Esophagus squamous epithelium (tissue), 5 donors: ENCODE data around the gene RNF111. TPM values are rescaled to one million over a fixed set of nuclear protein-coding genes. Genes with fewer than 3 reads are reported as not detected.
A peak's percentile ranks its signal among the peaks of the same experiment; 100 is the strongest.

ENCODE experiments used
- DNase-seq: peaks from one replicate; lab custom pipeline; 2025; lab: John Stamatoyannopoulos, UW
- H3K27ac ChIP-seq, 4 donors: fragments of 200-600 bp; sonication (generic); one replicate each; pipeline ENCODE4 v1.5.1; 2016 to 2019; ENCODE audit warnings: mild to moderate bottlenecking in 1 of 4
- H3K27me3 ChIP-seq, 4 donors: fragments of 200-600 bp; sonication (generic); 1 replicate in 3 of 4; 2 replicates in 1 of 4; pipeline versions ENCODE4 v1.5.1 to v1.6.0; 2017 to 2021; ENCODE audit warnings: antibody characterized with exemption in 1 of 4
- H3K36me3 ChIP-seq, 3 donors: fragments of 200-600 bp; sonication (generic); one replicate each; pipeline ENCODE4 v1.5.1; 2016 to 2019
- H3K4me1 ChIP-seq, 3 donors: fragments of 200-600 bp; sonication (generic); one replicate each; pipeline ENCODE4 v1.5.1; 2017 to 2019
- H3K4me3 ChIP-seq, 4 donors: fragments of 200-600 bp; sonication (generic); 1 replicate in 3 of 4; 2 replicates in 1 of 4; pipeline ENCODE4 v1.5.1; 2016 to 2019; ENCODE audit warnings: mild to moderate bottlenecking in 2 of 4, moderate library complexity in 1 of 4
- H3K9me3 ChIP-seq, 3 donors: fragments of 200-600 bp; sonication (generic); one replicate each; pipeline ENCODE4 v1.5.1; 2016 to 2019
- CTCF ChIP-seq, 6 experiments: fragments of 450-650 bp in 4 of 6; fragments of 200-600 bp in 2 of 6; sonication (generic) in 2 of 6; IDR thresholded peaks; one replicate each; pipeline ENCODE4 v1.5.1; 2016 to 2019; ENCODE audit warnings: antibody characterized with exemption in 6 of 6, mild to moderate bottlenecking in 4 of 6, moderate library complexity in 4 of 6
- POLR2A ChIP-seq, 4 donors: fragments of 450-650 bp; IDR thresholded peaks; one replicate each; pipeline ENCODE4 v1.6.1; 2017; ENCODE audit warnings: antibody characterized with exemption in 4 of 4, mild to moderate bottlenecking in 4 of 4, moderate library complexity in 3 of 4
- WGBS, 2 donors: methylation state at CpG; one replicate each; pipeline ENCODE4 v1.1.5; 2018; 5-methylcytosine and 5-hydroxymethylcytosine counted together
- intact Hi-C: fragments of 100-400 bp; cut with DNase I; formaldehyde crosslinking; loops from one replicate; pipeline ENCODE4 v1.15.0; 2022
- total RNA-seq, 4 donors: library from RNA; depleted of rRNA; stranded (reverse); fragments of >200 nt; gene quantifications; one replicate each; pipeline ENCODE4 v1.1.0, GENCODE V29; 2016
- donor health status: DM: yes; HTN: yes; CAD: no.

The RNF111 gene
- total RNA-seq = 10 to 100 TPM; 15.2 to 19.6 (median 16.5) TPM

GRCh38 chr15:58987491-58988005, at the start of gene RNF111:
Gene RNF111 (plus strand): TSS chr15:58987663. CDS start chr15:59030823, 43,160 bp downstream.
- 0 to 1% methylated on average over 16 to 43 of the region's 47 CpGs for WGBS, 2 donors
- H3K4me1 ChIP-seq = peaks cover 0 to 41% (median 23%) of the 10 kb centered on the region in 3 donors
- peak; percentile 68 for DNase-seq
- peak in 3 of 4 donors; percentile 58 to 89 (median 76) for TF ChIP-seq POLR2A (IDR thresholded peaks at IDR 0.05)
- no peak for TF ChIP-seq CTCF (IDR thresholded peaks at IDR 0.05)
- no peaks in the 10 kb centered on the region for H3K9me3 ChIP-seq
- H3K4me3 ChIP-seq = peak within 1 kb of the TSS; percentile 69 to 98 (median 73)
- H3K36me3 ChIP-seq = peaks cover 0 to 24% (median 0%) of the 10 kb centered on the region in 3 donors
- intact Hi-C loops = loop anchor here (10.0 kb wide), 1 partner anchor 497 kb away; no protein-coding TSS in a partner anchor
- H3K27ac ChIP-seq = peak within 1 kb of the TSS; percentile 88 to 98 (median 91)
- no peaks in the 10 kb centered on the region for H3K27me3 ChIP-seq

- H3K36me3 ChIP-seq = no peaks in the 10 kb centered on the region
- DNase-seq = no peak
- WGBS, 2 donors = 80 to 81% methylated on average over 3 of the region's 3 CpGs
- H3K4me1 ChIP-seq = peaks cover 5 to 21% (median 7%) of the 10 kb centered on the region in 3 donors
- intact Hi-C loops = no loop called here
- no peaks in the 10 kb centered on the region for H3K27me3 ChIP-seq
- H3K27ac ChIP-seq = no peak overlapping the region
- no peak for TF ChIP-seq POLR2A (IDR thresholded peaks at IDR 0.05)
- no peak for TF ChIP-seq CTCF (IDR thresholded peaks at IDR 0.05)
- H3K4me3 ChIP-seq = no peak overlapping the region
- H3K9me3 ChIP-seq = no peaks in the 10 kb centered on the region
Measured at GRCh38 chr15:58947179-58947578, 40.3 kb upstream of the RNF111 start.

- no peak for DNase-seq
- H3K4me1 ChIP-seq = peaks cover 6 to 33% (median 13%) of the 10 kb centered on the region in 3 donors
- H3K4me3 ChIP-seq = peak overlapping the region; percentile 3 to 26 (median 25)
- no peaks in the 10 kb centered on the region for H3K9me3 ChIP-seq
- intact Hi-C loops = loop anchor here (10.0 kb wide), 1 partner anchor 543 kb away; no protein-coding TSS in a partner anchor
- H3K27me3 ChIP-seq = no peaks in the 10 kb centered on the region
- no peaks in the 10 kb centered on the region for H3K36me3 ChIP-seq
- TF ChIP-seq POLR2A (IDR thresholded peaks at IDR 0.05) (no peak), CTCF (IDR thresholded peaks at IDR 0.05) (no peak)
- WGBS, 2 donors = 32 to 42% methylated on average over 5 of the region's 5 CpGs
- H3K27ac ChIP-seq = peak overlapping the region; percentile 66 to 86 (median 83)
Measured at GRCh38 chr15:58951388-58952007, 36.0 kb upstream of the RNF111 start.

- H3K27ac ChIP-seq = peak overlapping the region in 3 of 4 donors; percentile 74 to 86 (median 86)
- TF ChIP-seq POLR2A (IDR thresholded peaks at IDR 0.05) (no peak), CTCF (IDR thresholded peaks at IDR 0.05) (no peak)
- no peaks in the 10 kb centered on the region for H3K9me3 ChIP-seq
- H3K4me1 ChIP-seq = peaks cover 6 to 42% (median 13%) of the 10 kb centered on the region in 3 donors
- H3K27me3 ChIP-seq = no peaks in the 10 kb centered on the region
- DNase-seq = no peak
- no peak overlapping the region for H3K4me3 ChIP-seq
- no peaks in the 10 kb centered on the region for H3K36me3 ChIP-seq
- intact Hi-C loops = loop anchor here (10.0 kb wide), 1 partner anchor 542 kb away; no protein-coding TSS in a partner anchor
Measured at GRCh38 chr15:58952751-58953150, 34.7 kb upstream of the RNF111 start.
